GM12891 (cell line): ENCODE measurements around the gene PEX5L.
"Not testable (repeated sequence)": the region's sequence is repeated elsewhere in the genome, so short reads cannot be mapped to it uniquely, and the experiment has no call there.

Experiments used
- DNase-seq: peaks from one replicate; pipeline ENCODE4 v3.0.0; 2011; ENCODE audit warnings: low spot score; ENCODE audit not compliant: insufficient read length
- FAIRE-seq: peaks from 2 replicates; lab custom pipeline; 2011; peaks lifted over from hg19 to GRCh38; lab: Jason Lieb, UNC
- PAX5 ChIP-seq: IDR thresholded peaks from 2 replicates; pipeline ENCODE4 v1.6.1; 2011; ENCODE audit warnings: low read length, moderate library complexity, mild to moderate bottlenecking; ENCODE audit not compliant: insufficient read depth, severe bottlenecking
- POLR2A ChIP-seq: IDR thresholded peaks from 2 replicates; pipeline ENCODE4 v1.6.1; 2011; ENCODE audit warnings: low read depth, low read length, control low read depth
- POLR2AphosphoS5 ChIP-seq: IDR thresholded peaks from 2 replicates; pipeline ENCODE4 v1.6.1; 2011; ENCODE audit warnings: low read depth, low read length, control low read depth
- POU2F2 ChIP-seq: IDR thresholded peaks from 2 replicates; pipeline ENCODE4 v1.6.1; 2011; ENCODE audit warnings: low read depth, mild to moderate bottlenecking, control low read depth, low read length, moderate library complexity
- SPI1 ChIP-seq: IDR thresholded peaks from 2 replicates; pipeline ENCODE4 v1.6.1; 2011; ENCODE audit warnings: low read depth, low read length, control low read depth
- TAF1 ChIP-seq: IDR thresholded peaks from 2 replicates; pipeline ENCODE4 v1.6.1; 2011; ENCODE audit warnings: low read depth, low read length, control low read depth

Gene PEX5L

DNA sequence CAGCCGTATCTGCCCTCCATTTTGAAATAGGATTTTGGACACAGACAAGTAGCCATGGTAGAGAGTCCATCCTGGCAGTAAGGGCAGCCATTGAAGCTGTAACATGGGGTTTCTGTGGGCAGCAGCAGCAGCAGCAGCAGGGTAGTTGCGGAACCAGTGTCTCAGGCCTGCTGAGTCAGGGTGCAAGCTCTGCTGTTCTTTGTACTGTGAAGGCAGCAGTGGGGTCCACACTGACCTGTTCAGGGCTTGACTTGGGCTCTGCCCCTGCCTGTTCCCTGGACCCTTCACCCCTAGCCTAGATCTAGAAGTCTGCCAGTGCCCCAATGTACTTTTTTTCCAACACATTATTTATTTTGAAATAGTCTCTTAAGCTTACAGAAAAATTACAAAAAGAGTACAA is 9.7 kb downstream of the PEX5L start:
- FAIRE-seq = no peak
- DNase-seq = no peak
- no peak for TF ChIP-seq TAF1
- no peak for TF ChIP-seq SPI1
- TF ChIP-seq PAX5 = no peak

DNA sequence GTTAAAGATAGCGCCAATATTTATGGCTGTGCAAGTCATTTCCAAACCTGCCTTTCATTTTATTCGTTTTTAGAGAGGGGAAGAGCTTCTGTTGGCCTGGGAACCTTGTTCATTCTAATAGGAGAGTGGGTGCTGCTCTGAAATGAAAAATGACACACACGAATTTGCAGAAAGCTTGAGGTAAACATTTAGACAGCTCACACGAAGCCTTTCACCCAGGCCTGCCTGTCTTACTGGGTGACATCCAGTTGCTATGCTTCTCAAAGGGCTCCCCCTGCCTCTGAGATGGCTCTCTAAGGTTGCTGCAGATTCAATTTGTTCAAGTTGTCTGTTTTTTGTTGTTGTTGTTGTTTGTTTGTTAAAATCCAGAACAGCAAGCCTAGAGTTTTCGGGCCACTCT is 18.2 kb downstream of the PEX5L start:
- TF ChIP-seq TAF1 (no peak), POLR2A (no peak), SPI1 (no peak), POU2F2 (no peak), POLR2AphosphoS5 (no peak), PAX5 (no peak)
- FAIRE-seq (no peak), DNase-seq (no peak)

GRCh38 chr3:180017846-180018245 is 18.9 kb downstream of the PEX5L start:
- DNase-seq (no peak), FAIRE-seq (no peak)
- TF ChIP-seq SPI1 (no peak), TAF1 (no peak)

DNA sequence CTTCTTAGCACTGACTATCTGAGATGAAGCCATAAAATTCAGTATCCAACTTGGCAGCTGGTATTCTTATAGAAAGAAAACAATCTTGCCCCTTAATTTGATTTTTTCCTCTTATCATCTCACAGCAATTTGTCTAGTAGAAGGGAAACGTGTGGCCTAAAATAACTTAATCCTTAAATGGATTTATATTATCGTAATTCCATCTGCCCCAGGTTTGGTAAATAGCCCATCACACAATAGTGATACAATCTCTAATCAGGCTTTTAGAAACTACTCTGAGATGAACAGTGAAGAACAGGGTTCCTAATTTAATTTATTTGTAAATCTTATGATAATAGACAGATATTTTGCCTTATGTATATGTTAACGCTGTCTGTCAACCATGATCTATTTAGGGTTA is 24.8 kb downstream of the PEX5L start:
- no peak for TF ChIP-seq POLR2AphosphoS5
- no peak for TF ChIP-seq POLR2A
- TF ChIP-seq PAX5 = no peak
- no peak for TF ChIP-seq POU2F2
- TF ChIP-seq TAF1 = no peak
- no peak for TF ChIP-seq SPI1
- no peak for DNase-seq
- no peak for FAIRE-seq

DNA sequence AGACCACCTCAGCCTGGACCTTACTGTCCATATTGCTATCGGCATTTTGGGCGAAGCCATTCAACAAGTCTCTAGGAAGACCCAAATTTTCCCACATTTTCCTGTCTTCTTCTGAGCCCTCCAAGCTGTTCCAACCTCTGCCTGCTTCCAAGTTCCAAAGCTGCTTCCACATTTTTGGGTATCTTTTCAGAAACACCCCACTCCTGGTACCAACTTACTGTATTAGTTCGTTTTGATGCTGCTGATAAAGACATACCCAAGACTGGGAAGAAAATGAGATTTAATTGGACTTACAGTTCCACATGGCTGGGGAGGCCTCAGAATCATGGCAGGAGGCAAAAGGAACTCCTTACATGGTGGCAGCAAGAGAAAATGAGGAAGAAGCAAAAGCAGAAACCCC is 28.4 kb downstream of the PEX5L start:
- not testable (repeated sequence) for DNase-seq, FAIRE-seq

DNA sequence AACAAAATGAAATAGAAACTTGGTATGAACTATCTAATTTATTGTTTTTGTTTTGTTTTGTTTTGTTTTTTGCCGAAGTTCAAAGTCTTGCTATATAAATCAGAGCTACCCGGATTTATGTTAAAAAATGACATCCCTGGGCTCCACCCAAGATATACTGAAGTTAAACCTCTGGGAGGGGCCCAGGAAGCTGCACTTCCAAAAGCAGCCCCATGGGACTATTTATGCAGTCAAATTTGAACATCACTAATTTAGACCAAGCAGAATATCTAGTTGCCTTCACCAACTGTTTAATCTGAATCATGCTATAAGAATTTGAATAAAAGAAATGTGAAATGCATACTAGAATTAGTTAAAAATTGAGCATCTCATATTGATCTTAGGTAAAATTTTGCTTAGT is 32.2 kb downstream of the PEX5L start:
- FAIRE-seq (no peak), DNase-seq (no peak)
- TF ChIP-seq POU2F2 = no peak
- no peak for TF ChIP-seq TAF1
- TF ChIP-seq POLR2AphosphoS5 = no peak
- TF ChIP-seq SPI1 = no peak
- TF ChIP-seq POLR2A = no peak
- TF ChIP-seq PAX5 = no peak

- TF ChIP-seq POLR2A (no peak), PAX5 (no peak), SPI1 (no peak), POLR2AphosphoS5 (no peak), POU2F2 (no peak), TAF1 (no peak)
- DNase-seq (no peak), FAIRE-seq (no peak)
Measured at GRCh38 chr3:180002006-180002405, 34.7 kb downstream of the PEX5L start.

- no peak for FAIRE-seq
Measured at GRCh38 chr3:180000500-180000899, 36.2 kb downstream of the PEX5L start.

DNA sequence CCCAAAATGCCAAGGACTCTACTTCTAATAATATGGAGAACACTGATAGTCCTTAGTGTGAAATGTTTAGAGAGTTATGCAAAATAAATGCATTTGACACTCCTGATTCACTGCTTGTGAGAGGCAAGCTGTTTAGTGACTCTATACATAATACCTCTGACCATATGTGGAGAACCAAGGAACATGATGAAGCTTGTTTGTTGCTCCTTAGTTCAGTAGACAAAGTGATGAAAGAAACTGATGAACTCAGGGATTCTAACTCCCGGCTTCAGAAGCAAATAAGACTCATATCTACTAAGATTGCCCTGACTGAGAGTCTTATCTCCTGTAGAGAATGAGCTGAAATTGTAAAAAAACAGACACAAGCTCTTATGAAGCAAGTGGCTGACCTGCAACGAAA is 41.3 kb downstream of the PEX5L start:
- TF ChIP-seq POLR2A (no peak), POU2F2 (no peak), TAF1 (no peak)
- no peak for DNase-seq
- no peak for FAIRE-seq

More at GRCh38 chr3:180000500-180000899, 36.2 kb downstream of the PEX5L start:
- no peak for DNase-seq
- TF ChIP-seq POLR2AphosphoS5 (no peak), PAX5 (no peak), POLR2A (no peak), TAF1 (no peak), POU2F2 (no peak), SPI1 (no peak)

GRCh38 chr3:179991883-179992282 is 44.9 kb downstream of the PEX5L start:
- FAIRE-seq (no peak), DNase-seq (no peak)
- TF ChIP-seq PAX5 (no peak), TAF1 (no peak), POU2F2 (no peak), POLR2A (no peak), POLR2AphosphoS5 (no peak), SPI1 (no peak)

DNA sequence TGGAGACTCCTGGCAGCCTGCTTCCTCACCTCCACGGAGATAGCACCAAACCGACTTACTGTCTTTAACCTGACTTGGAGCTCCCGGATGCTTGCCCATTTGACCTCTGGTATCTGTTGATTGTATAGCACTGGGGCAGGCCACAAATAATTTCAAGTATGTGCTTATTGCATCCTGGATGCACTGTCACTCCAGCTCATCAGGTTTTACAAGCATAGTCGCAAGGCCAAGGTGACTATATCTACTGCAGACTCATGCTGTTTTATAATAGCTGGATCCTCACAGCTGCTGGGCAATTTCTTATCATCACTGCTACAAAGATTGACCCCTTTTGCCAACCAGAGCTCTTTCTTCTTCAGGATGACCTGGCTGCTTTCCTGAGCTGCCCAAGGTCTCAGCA is 45.6 kb downstream of the PEX5L start:
- DNase-seq (no peak), FAIRE-seq (no peak)
- TF ChIP-seq POLR2AphosphoS5 = no peak
- no peak for TF ChIP-seq TAF1
- TF ChIP-seq POU2F2 = no peak
- TF ChIP-seq SPI1 = no peak
- no peak for TF ChIP-seq POLR2A
- TF ChIP-seq PAX5 = no peak

- FAIRE-seq = no peak
- no peak for DNase-seq
- TF ChIP-seq SPI1 (no peak), POU2F2 (no peak), PAX5 (no peak), POLR2AphosphoS5 (no peak), TAF1 (no peak), POLR2A (no peak)
Measured at GRCh38 chr3:179981646-179982045, 55.1 kb downstream of the PEX5L start.
